DND-41 (cell line): ENCODE measurements around the gene MSL2.

Experiments used
- EZH2 ChIP-seq: IDR thresholded peaks from 3 replicates; pipeline ENCODE4 v1.6.1; 2012; ENCODE audit warnings: borderline replicate concordance, low read depth, mild to moderate bottlenecking, moderate library complexity, low read length, inconsistent platforms; ENCODE audit not compliant: severe bottlenecking
- TF ChIP-seq, protein P1 (sequence below): IDR thresholded peaks from 2 replicates; pipeline ENCODE4 v1.5.1; 2012; ENCODE audit warnings: borderline replicate concordance, low read length, moderate library complexity, mild to moderate bottlenecking; ENCODE audit not compliant: poor library complexity, severe bottlenecking; ENCODE audit errors: extremely low read depth

DNA sequence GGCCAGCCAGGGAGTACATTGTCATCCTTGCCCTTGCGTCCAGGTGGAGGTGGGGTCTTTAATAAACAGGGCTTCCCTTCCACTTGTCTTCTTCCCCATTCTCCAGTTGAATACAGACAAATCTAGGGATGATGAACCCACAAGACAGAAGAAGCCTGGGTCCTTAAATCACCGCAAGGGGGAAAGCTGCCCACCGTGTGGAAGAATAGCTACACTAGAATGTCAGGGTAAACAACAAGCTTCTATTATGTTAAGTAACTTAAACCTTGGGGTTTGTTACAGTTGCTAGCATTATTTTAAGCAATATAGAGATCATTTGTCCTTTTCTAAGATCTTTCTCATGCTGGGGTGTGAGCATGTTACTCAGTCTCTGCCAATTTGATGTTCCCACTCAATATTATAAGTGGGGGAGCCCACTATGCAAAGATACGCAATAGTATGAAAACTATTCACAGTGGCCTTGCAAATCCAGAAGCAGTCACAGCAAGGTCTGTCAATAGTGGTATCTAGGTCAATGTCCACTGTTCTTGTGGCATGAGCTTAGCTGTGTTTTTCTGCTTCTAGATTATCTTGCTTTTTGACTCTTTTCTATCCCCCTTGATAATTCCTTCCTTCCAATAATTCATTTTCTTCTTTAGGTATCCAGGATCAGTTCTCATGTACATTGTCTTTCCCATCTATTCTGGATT, 42.0 kb upstream of the MSL2 start:
- TF ChIP-seq, protein P1, sequence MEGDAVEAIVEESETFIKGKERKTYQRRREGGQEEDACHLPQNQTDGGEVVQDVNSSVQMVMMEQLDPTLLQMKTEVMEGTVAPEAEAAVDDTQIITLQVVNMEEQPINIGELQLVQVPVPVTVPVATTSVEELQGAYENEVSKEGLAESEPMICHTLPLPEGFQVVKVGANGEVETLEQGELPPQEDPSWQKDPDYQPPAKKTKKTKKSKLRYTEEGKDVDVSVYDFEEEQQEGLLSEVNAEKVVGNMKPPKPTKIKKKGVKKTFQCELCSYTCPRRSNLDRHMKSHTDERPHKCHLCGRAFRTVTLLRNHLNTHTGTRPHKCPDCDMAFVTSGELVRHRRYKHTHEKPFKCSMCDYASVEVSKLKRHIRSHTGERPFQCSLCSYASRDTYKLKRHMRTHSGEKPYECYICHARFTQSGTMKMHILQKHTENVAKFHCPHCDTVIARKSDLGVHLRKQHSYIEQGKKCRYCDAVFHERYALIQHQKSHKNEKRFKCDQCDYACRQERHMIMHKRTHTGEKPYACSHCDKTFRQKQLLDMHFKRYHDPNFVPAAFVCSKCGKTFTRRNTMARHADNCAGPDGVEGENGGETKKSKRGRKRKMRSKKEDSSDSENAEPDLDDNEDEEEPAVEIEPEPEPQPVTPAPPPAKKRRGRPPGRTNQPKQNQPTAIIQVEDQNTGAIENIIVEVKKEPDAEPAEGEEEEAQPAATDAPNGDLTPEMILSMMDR = no peak
- no peak for TF ChIP-seq EZH2
